OCI-LY7 (cell line): ENCODE data around the gene TTC9. TPM values are rescaled to one million over a fixed set of nuclear protein-coding genes. Genes with fewer than 3 reads are reported as not detected.

Experiments
- BruUV-seq: library from RNA; stranded (reverse); fragments of 400-500 nt; replicated peaks from 2 replicates; lab custom pipeline; 2021; lab: Mats Ljungman, UMichigan
- CTCF ChIA-PET: fragments of 300-600 bp; sonication (Branson Sonifier 250); formaldehyde crosslinking; loops from one replicate; lab custom pipeline; 2022; ENCODE audit warnings: antibody characterized with exemption; ENCODE audit not compliant: unreplicated experiment; lab: Charles Lee
- POLR2A ChIA-PET: fragments of 300-600 bp; sonication (Branson Sonifier 250); formaldehyde crosslinking; loops from one replicate; lab custom pipeline; 2022; ENCODE audit warnings: antibody characterized with exemption; lab: Charles Lee
- DNase-seq: peaks from one replicate; pipeline ENCODE4 v3.0.0-alpha.2; 2015; ENCODE audit warnings: low spot score
- H2AFZ ChIP-seq: fragments of 200-600 bp; sonication (generic), shearing (Covaris generic); 2 replicates; pipeline ENCODE4 v1.6.1; 2014; ENCODE audit warnings: mild to moderate bottlenecking, antibody characterized with exemption, low read length, moderate library complexity
- H3K27ac ChIP-seq: fragments of 200-600 bp; sonication (generic); 2 replicates; pipeline ENCODE4 v1.5.1; 2014; ENCODE audit warnings: mixed run types, low read depth, mild to moderate bottlenecking, moderate library complexity, low read length, inconsistent platforms; ENCODE audit not compliant: poor library complexity, severe bottlenecking
- H3K36me3 ChIP-seq: fragments of 200-600 bp; sonication (generic); 2 replicates; pipeline ENCODE4 v1.6.1; 2014; ENCODE audit warnings: mild to moderate bottlenecking, antibody characterized with exemption, low read length, moderate library complexity, mixed read lengths; ENCODE audit not compliant: insufficient read depth
- H3K4me1 ChIP-seq: fragments of 200-600 bp; sonication (generic); 2 replicates; pipeline ENCODE4 v1.5.1; 2014; ENCODE audit warnings: mild to moderate bottlenecking, low read length; ENCODE audit not compliant: insufficient read depth, poor library complexity, severe bottlenecking
- H3K4me2 ChIP-seq: fragments of 200-600 bp; sonication (generic); 2 replicates; pipeline ENCODE4 v1.6.1; 2014; ENCODE audit warnings: mild to moderate bottlenecking, low read length
- H3K4me3 ChIP-seq: fragments of 200-600 bp; sonication (generic); 2 replicates; pipeline ENCODE4 v1.5.1; 2014; ENCODE audit warnings: mild to moderate bottlenecking, low read depth, low read length; ENCODE audit not compliant: poor library complexity, severe bottlenecking
- H3K79me2 ChIP-seq: fragments of 200-600 bp; sonication (generic); 2 replicates; pipeline ENCODE4 v1.6.1; 2016; ENCODE audit warnings: low read depth, mild to moderate bottlenecking, low read length, moderate library complexity, mixed read lengths; ENCODE audit not compliant: insufficient read depth
- H3K9me2 ChIP-seq: fragments of 200-600 bp; sonication (generic); 2 replicates; pipeline ENCODE4 v1.6.1; 2016; ENCODE audit warnings: mild to moderate bottlenecking, low read length, mixed read lengths; ENCODE audit not compliant: insufficient read depth
- H3K9me3 ChIP-seq: fragments of 200-600 bp; sonication (generic); 2 replicates; pipeline ENCODE4 v1.6.1; 2014; ENCODE audit warnings: mild to moderate bottlenecking, mixed run types, low read length, mixed read lengths
- H4K20me1 ChIP-seq: fragments of 200-600 bp; sonication (generic); 2 replicates; pipeline ENCODE4 v1.6.1; 2014; ENCODE audit warnings: mild to moderate bottlenecking, antibody characterized with exemption, low read length, moderate library complexity, mixed read lengths; ENCODE audit not compliant: insufficient read depth
- EZH2phosphoT487 ChIP-seq: fragments of 200-600 bp; sonication (generic); IDR thresholded peaks from 2 replicates; pipeline ENCODE4 v1.6.1; 2018; ENCODE audit warnings: low read depth, borderline replicate concordance, mild to moderate bottlenecking, mixed run types, antibody characterized with exemption, low read length, moderate library complexity, mixed read lengths
- intact Hi-C: fragments of 100-400 bp; cut with micrococcal nuclease; formaldehyde crosslinking; loops from one replicate; pipeline ENCODE4 v1.10.0; 2022; ENCODE audit not compliant: unreplicated experiment
- total RNA-seq, 2 experiments: library from RNA; depleted of rRNA in 1 of 2; stranded (reverse); fragments of >200 nt in 1 of 2; shearing (Covaris generic) in 1 of 2; gene quantifications; 2 replicates each; pipeline ENCODE4 v1.2.3, GENCODE V29; 2014 to 2022
- TF ChIP-seq, protein P1 (sequence below): fragments of 200-600 bp; sonication (generic); conservative IDR thresholded peaks from 2 replicates; pipeline ENCODE4 v1.5.1; 2014; ENCODE audit warnings: mild to moderate bottlenecking, antibody characterized with exemption, low read length, moderate library complexity, mixed read lengths

The TTC9 gene
- total RNA-seq, 2 experiments from 2014 or later = 11.0 to 13.0 TPM

DNA sequence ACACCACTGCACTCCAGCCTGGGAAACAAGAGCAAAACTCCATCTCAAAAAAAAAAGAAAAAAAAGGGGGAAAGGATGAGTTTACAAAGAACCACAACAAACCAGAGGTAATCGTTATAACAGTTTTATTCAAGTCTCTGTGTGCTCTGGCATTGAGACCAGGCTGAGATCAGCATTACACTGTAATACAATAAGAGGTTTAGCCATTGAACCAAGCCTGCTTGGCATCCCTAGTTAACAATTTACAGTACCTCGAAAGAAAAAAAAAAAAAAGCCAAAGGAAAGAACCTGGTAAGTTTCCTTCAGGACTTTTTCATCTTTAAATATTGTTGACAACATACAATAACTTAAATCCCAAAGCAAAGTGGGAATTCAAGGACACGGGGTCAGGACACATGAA lies 80.7 kb downstream of the TTC9 start:
- Histone ChIP-seq H3K4me2 (no peak overlapping the region), H3K36me3 (no peaks in the 10 kb centered on the region), H3K4me1 (no peaks in the 10 kb centered on the region), H3K27ac (no peak overlapping the region), H4K20me1 (no peaks in the 10 kb centered on the region), H2AFZ (no peak overlapping the region), H3K9me2 (no peaks in the 10 kb centered on the region), H3K9me3 (no peaks in the 10 kb centered on the region), H3K4me3 (no peak overlapping the region), H3K79me2 (no peaks in the 10 kb centered on the region)
- POLR2A ChIA-PET = no interaction called here
- intact Hi-C loops = no loop called here
- CTCF ChIA-PET = no interaction called here
- no TSS peak for BruUV-seq
- TF ChIP-seq, protein P1, sequence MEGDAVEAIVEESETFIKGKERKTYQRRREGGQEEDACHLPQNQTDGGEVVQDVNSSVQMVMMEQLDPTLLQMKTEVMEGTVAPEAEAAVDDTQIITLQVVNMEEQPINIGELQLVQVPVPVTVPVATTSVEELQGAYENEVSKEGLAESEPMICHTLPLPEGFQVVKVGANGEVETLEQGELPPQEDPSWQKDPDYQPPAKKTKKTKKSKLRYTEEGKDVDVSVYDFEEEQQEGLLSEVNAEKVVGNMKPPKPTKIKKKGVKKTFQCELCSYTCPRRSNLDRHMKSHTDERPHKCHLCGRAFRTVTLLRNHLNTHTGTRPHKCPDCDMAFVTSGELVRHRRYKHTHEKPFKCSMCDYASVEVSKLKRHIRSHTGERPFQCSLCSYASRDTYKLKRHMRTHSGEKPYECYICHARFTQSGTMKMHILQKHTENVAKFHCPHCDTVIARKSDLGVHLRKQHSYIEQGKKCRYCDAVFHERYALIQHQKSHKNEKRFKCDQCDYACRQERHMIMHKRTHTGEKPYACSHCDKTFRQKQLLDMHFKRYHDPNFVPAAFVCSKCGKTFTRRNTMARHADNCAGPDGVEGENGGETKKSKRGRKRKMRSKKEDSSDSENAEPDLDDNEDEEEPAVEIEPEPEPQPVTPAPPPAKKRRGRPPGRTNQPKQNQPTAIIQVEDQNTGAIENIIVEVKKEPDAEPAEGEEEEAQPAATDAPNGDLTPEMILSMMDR = no peak
- no peak for TF ChIP-seq EZH2phosphoT487
- no peak for DNase-seq

DNA sequence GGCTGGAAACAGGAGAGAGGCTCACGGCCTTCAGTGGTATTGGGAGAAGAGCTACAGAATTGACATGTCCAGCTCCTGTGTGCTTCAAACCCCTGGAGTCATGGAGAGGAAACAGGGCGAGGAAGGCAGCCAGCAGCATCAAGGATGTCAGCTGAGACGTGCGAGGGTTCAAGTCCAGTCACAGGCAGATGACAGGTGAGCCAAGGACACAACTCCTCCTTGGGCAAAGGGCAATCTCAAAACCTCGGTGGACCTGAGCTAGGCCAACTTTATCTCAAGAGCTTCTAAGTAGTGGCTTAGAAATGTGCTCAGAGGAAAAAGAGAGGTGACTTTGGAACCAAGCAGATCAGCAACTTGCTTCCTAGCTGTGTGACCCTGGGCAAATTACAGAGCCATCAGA lies 81.6 kb downstream of the TTC9 start:
- no peak for DNase-seq
- CTCF ChIA-PET = no interaction called here
- intact Hi-C loops = no loop called here

DNA sequence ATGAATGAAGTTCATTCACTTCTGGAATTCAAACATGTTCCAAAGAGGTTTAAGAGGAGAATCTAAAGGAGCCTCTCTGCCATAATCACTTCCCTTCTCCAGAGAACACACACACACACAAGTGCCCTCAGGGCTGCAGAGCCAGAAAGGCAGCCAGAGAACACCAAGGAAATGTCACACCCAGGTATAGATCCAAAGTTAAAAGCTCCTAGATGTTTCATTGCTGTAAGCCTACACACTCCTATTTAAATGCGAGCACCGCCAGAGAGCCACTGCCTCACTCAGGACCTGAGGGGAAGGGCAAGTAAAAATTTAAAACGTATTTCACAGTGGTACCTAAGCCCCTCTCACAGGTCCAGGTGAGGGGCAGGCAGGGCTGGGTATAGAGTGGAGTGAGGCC lies 82.4 kb downstream of the TTC9 start:
- Histone ChIP-seq H3K9me2 (no peaks in the 10 kb centered on the region), H3K79me2 (no peaks in the 10 kb centered on the region), H2AFZ (no peak overlapping the region), H4K20me1 (no peaks in the 10 kb centered on the region), H3K36me3 (no peaks in the 10 kb centered on the region), H3K4me3 (no peak overlapping the region), H3K27ac (no peak overlapping the region), H3K9me3 (no peaks in the 10 kb centered on the region), H3K4me2 (no peak overlapping the region), H3K4me1 (no peaks in the 10 kb centered on the region)
- POLR2A ChIA-PET = no interaction called here
- TF ChIP-seq EZH2phosphoT487 = no peak
- TF ChIP-seq, protein P1 = no peak
- no TSS peak for BruUV-seq
- CTCF ChIA-PET = no interaction called here
- no peak for DNase-seq
- intact Hi-C loops = no loop called here

More for the DNA sequence above, 81.6 kb downstream of the TTC9 start:
- Histone ChIP-seq H3K4me1 (no peaks in the 10 kb centered on the region), H3K9me3 (no peaks in the 10 kb centered on the region), H3K4me3 (no peak overlapping the region), H3K4me2 (no peak overlapping the region), H3K79me2 (no peaks in the 10 kb centered on the region), H4K20me1 (no peaks in the 10 kb centered on the region), H3K36me3 (no peaks in the 10 kb centered on the region), H3K27ac (no peak overlapping the region), H2AFZ (no peak overlapping the region), H3K9me2 (no peaks in the 10 kb centered on the region)
- BruUV-seq = no TSS peak
- POLR2A ChIA-PET = no interaction called here
- TF ChIP-seq, protein P1 = no peak
- TF ChIP-seq EZH2phosphoT487 = no peak
